ENCODE measurements around the gene GPHN. TPM values are rescaled to one million over a fixed set of nuclear protein-coding genes. Genes with fewer than 3 reads are reported as not detected.

GPHN gene
- total and polyA plus RNA-seq, 10 of the 15 experiments (the other 5 are each of a cell fraction or from before 2014, with no cell fraction given), result 22.3 to 48.8 (median 33.1) TPM

DNA sequence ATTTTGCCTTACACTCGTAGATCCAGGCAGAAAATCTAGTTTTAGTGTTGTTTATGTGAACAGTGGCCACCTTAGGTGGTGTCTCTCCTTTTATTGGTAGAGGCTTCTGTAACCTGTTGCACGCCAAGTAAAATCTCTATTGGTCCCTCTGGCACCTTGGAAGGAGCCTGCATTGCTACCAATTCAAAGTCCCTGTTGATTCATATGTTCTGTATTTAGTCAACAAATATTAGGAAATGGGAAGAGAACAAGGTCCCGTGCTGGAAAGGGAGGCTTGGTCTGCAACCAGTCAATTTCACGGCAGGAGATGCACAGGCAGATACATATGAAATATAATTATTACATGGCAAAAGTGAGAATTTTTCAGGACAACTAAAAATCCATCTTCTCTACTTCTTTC, 6.4 kb upstream of the GPHN start:
- no peak for ATAC-seq
- Histone ChIP-seq H3K9me3 (replicated peaks; ENCODE audit: control insufficient read depth, insufficient read depth, low read length) (no peaks in the 10 kb centered on the region; the same call in 2 of the 3 replicates), H3K36me3 (ENCODE audit: control insufficient read depth in 2 of 2, insufficient read depth in 2 of 2, low read length in 1 of 2) (no peaks in the 10 kb centered on the region), H3K4me2 (ENCODE audit: control insufficient read depth, insufficient read depth) (no peak overlapping the region), H3K79me2 (ENCODE audit: control insufficient read depth, insufficient read depth, low read length) (no peaks in the 10 kb centered on the region), H3K4me3 (no peak overlapping the region), H4K20me1 (ENCODE audit: control insufficient read depth, insufficient read depth) (no peaks in the 10 kb centered on the region), H3K9ac (ENCODE audit: control insufficient read depth, insufficient read depth, low read length) (no peak overlapping the region), H3K4me1 (ENCODE audit: control insufficient read depth, insufficient read depth, low read length) (peaks cover 3% of the 10 kb centered on the region; the same call in 1 of the 2 replicates), H3K27ac (ENCODE audit: control insufficient read depth, insufficient read depth) (no peak overlapping the region), H2AFZ (ENCODE audit: control insufficient read depth, low read depth, low read length) (no peak overlapping the region), H3K27me3 (replicated peaks in 1 of 2; ENCODE audit: control insufficient read depth in 2 of 2, insufficient read depth in 2 of 2, low read length in 1 of 2) (no peaks in the 10 kb centered on the region)
- ChIA-PET POLR2A (no interaction called here), SMC1A (ENCODE audit: uncharacterized antibody, unreplicated experiment) (interaction anchor here (1.3 kb wide), 1 partner anchor 149 kb away, joined by 3 read pairs; no protein-coding TSS in a partner anchor), RAD21 (ENCODE audit: unreplicated experiment) (no interaction called here), CTCF (interaction anchor here (1.1 kb wide), 1 partner anchor 77 kb away, joined by 3 read pairs; no protein-coding TSS in a partner anchor)
- in situ Hi-C loops (cut with MboI), result loop anchor here (10.0 kb wide), 1 partner anchor 853 kb away; the partner anchor contains the start of gene ATP6V1D
- DNase-seq (ENCODE audit: low read depth, low spot score), result no peak
- no peak for FAIRE-seq
- intact Hi-C loops (cut with micrococcal nuclease; ENCODE audit: unreplicated experiment), result no loop called here
- no TSS peak for BruUV-seq (replicated peaks)
- TF ChIP-seq NBN (IDR thresholded peaks at IDR 0.05), result no peak
- TF ChIP-seq STAT1 (conservative IDR thresholded peaks at IDR 0.05), result no peak
- TF ChIP-seq CHD2 (IDR thresholded peaks at IDR 0.05; ENCODE audit: borderline replicate concordance, low read depth, low read length), result no peak
- TF ChIP-seq RCOR1 (conservative IDR thresholded peaks at IDR 0.05; ENCODE audit: low read depth, low read length), result no peak
- TF ChIP-seq PKNOX1 (IDR thresholded peaks at IDR 0.05), result no peak
- no peak for TF ChIP-seq POLR2A (IDR thresholded peaks at IDR 0.05; ENCODE audit: low read depth, low read length)
- TF ChIP-seq, protein P1, sequence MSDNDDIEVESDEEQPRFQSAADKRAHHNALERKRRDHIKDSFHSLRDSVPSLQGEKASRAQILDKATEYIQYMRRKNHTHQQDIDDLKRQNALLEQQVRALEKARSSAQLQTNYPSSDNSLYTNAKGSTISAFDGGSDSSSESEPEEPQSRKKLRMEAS (IDR thresholded peaks at IDR 0.05; ENCODE audit: low read depth, low read length), result no peak
- TF ChIP-seq HCFC1 (IDR thresholded peaks at IDR 0.05; ENCODE audit: low read length), result no peak
- TF ChIP-seq TBL1XR1 (IDR thresholded peaks at IDR 0.05; ENCODE audit: low read depth, low read length), result no peak
- TF ChIP-seq ZNF622 (IDR thresholded peaks at IDR 0.05), result no peak
- TF ChIP-seq SRF (IDR thresholded peaks at IDR 0.05; ENCODE audit: low read depth in 2 of 2, low read length in 2 of 2), result no peak
- TF ChIP-seq ZNF24 (IDR thresholded peaks at IDR 0.05), result no peak
- 98% methylated on average over 4 of the region's 4 CpGs for WGBS (ENCODE audit: insufficient coverage, insufficient replicate concordance, low lambda C conversion rate, missing lambda C conversion rate)
